ENCODE results near the gene UBE2U. TPM values are rescaled to one million over a fixed set of nuclear protein-coding genes. Genes with fewer than 3 reads are reported as not detected.

Gene UBE2U
- total and polyA plus RNA-seq, 10 of the 15 experiments (the other 5 are each of a cell fraction or from before 2014, with no cell fraction given): not detected

GRCh38 chr1:64220241-64220640, 16.8 kb downstream of the UBE2U start:
- Histone ChIP-seq H3K4me1 (ENCODE audit: control insufficient read depth, insufficient read depth, low read length) (peaks cover 2% of the 10 kb centered on the region), H4K20me1 (ENCODE audit: control insufficient read depth, insufficient read depth) (no peaks in the 10 kb centered on the region), H3K36me3 (ENCODE audit: control insufficient read depth in 2 of 2, insufficient read depth in 2 of 2, low read length in 1 of 2) (no peaks in the 10 kb centered on the region), H3K4me3 (no peak overlapping the region), H3K27me3 (replicated peaks in 1 of 2; ENCODE audit: control insufficient read depth in 2 of 2, insufficient read depth in 2 of 2, low read length in 1 of 2) (no peaks in the 10 kb centered on the region), H3K4me2 (ENCODE audit: control insufficient read depth, insufficient read depth) (no peak overlapping the region), H3K79me2 (ENCODE audit: control insufficient read depth, insufficient read depth, low read length) (no peaks in the 10 kb centered on the region), H2AFZ (ENCODE audit: control insufficient read depth, low read depth, low read length) (no peak overlapping the region), H3K27ac (ENCODE audit: control insufficient read depth, insufficient read depth) (no peak overlapping the region), H3K9ac (ENCODE audit: control insufficient read depth, insufficient read depth, low read length) (no peak overlapping the region), H3K9me3 (replicated peaks; ENCODE audit: control insufficient read depth, insufficient read depth, low read length) (no peaks in the 10 kb centered on the region; the same call in 2 of the 3 replicates)
- ChIA-PET CTCF (no interaction called here), RAD21 (ENCODE audit: unreplicated experiment) (no interaction called here), POLR2A (no interaction called here), SMC1A (ENCODE audit: uncharacterized antibody, unreplicated experiment) (no interaction called here)
- ATAC-seq (no peak), FAIRE-seq (no peak), DNase-seq (ENCODE audit: low read depth, low spot score) (no peak)
- intact Hi-C loops (cut with micrococcal nuclease; ENCODE audit: unreplicated experiment) (no loop called here), in situ Hi-C loops (cut with MboI) (no loop called here)
- TF ChIP-seq, protein P1, sequence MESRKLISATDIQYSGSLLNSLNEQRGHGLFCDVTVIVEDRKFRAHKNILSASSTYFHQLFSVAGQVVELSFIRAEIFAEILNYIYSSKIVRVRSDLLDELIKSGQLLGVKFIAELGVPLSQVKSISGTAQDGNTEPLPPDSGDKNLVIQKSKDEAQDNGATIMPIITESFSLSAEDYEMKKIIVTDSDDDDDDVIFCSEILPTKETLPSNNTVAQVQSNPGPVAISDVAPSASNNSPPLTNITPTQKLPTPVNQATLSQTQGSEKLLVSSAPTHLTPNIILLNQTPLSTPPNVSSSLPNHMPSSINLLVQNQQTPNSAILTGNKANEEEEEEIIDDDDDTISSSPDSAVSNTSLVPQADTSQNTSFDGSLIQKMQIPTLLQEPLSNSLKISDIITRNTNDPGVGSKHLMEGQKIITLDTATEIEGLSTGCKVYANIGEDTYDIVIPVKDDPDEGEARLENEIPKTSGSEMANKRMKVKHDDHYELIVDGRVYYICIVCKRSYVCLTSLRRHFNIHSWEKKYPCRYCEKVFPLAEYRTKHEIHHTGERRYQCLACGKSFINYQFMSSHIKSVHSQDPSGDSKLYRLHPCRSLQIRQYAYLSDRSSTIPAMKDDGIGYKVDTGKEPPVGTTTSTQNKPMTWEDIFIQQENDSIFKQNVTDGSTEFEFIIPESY (IDR thresholded peaks at IDR 0.05): no peak
- no peak for TF ChIP-seq ATF7 (IDR thresholded peaks at IDR 0.05; ENCODE audit: low read depth)
- TF ChIP-seq TCF3 (IDR thresholded peaks at IDR 0.05; ENCODE audit: borderline replicate concordance, insufficient read depth, low read depth, low read length): no peak
- TF ChIP-seq SKIL (IDR thresholded peaks at IDR 0.05; ENCODE audit: low read depth, poor library complexity, severe bottlenecking): no peak
- TF ChIP-seq HDAC2 (IDR thresholded peaks at IDR 0.05): no peak
- BruUV-seq (replicated peaks): no TSS peak
- 30% methylated on average over 5 of the region's 5 CpGs for WGBS (ENCODE audit: insufficient coverage, insufficient replicate concordance, low lambda C conversion rate, missing lambda C conversion rate)

Measured in GM12878 (cell line).